Panc1 (cell line): ENCODE results near the gene ZNF48.

Experiments used
- CTCF ChIP-seq: fragments of 450-650 bp; IDR thresholded peaks from 2 replicates; pipeline ENCODE4 v1.5.1; 2017; ENCODE audit warnings: mild to moderate bottlenecking
- POLR2AphosphoS5 ChIP-seq: IDR thresholded peaks from 2 replicates; pipeline ENCODE4 v1.6.1; 2012; ENCODE audit warnings: mild to moderate bottlenecking, low read depth, low read length, moderate library complexity
- SIN3A ChIP-seq: IDR thresholded peaks from 2 replicates; pipeline ENCODE4 v1.6.1; 2012; ENCODE audit warnings: low read depth, mild to moderate bottlenecking, low read length, moderate library complexity, borderline replicate concordance; ENCODE audit not compliant: insufficient read depth
- TF ChIP-seq, protein P1 (sequence below), 2 experiments: IDR thresholded peaks; 2 replicates each; pipeline ENCODE4 v1.6.1; 2011 to 2012; ENCODE audit warnings: low read depth in 2 of 2, control low read depth in 1 of 2, low read length in 1 of 2, mild to moderate bottlenecking in 1 of 2, moderate library complexity in 1 of 2; ENCODE audit not compliant: insufficient read depth in 1 of 2

DNA sequence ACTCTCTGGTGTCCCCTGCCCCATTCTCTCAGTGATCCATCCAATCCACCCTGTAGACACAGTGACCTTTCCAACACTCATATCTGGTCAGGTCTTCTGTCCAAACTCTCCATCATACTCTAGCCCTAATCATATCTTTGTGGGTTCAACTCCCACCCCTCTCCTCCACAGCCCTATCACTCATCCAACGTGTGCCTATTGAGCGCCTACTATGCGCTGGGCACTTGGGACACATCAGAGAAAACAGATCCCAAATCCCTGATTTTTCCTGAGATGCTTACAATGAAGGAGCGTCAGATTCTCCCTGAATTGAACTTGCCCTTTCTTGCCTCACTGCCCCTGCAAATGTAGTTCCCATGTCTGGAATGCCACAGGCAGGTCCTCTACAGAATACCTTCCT lies 32.8 kb downstream of the ZNF48 start:
- TF ChIP-seq CTCF (no peak), POLR2AphosphoS5 (no peak), SIN3A (no peak)
- TF ChIP-seq, protein P1, sequence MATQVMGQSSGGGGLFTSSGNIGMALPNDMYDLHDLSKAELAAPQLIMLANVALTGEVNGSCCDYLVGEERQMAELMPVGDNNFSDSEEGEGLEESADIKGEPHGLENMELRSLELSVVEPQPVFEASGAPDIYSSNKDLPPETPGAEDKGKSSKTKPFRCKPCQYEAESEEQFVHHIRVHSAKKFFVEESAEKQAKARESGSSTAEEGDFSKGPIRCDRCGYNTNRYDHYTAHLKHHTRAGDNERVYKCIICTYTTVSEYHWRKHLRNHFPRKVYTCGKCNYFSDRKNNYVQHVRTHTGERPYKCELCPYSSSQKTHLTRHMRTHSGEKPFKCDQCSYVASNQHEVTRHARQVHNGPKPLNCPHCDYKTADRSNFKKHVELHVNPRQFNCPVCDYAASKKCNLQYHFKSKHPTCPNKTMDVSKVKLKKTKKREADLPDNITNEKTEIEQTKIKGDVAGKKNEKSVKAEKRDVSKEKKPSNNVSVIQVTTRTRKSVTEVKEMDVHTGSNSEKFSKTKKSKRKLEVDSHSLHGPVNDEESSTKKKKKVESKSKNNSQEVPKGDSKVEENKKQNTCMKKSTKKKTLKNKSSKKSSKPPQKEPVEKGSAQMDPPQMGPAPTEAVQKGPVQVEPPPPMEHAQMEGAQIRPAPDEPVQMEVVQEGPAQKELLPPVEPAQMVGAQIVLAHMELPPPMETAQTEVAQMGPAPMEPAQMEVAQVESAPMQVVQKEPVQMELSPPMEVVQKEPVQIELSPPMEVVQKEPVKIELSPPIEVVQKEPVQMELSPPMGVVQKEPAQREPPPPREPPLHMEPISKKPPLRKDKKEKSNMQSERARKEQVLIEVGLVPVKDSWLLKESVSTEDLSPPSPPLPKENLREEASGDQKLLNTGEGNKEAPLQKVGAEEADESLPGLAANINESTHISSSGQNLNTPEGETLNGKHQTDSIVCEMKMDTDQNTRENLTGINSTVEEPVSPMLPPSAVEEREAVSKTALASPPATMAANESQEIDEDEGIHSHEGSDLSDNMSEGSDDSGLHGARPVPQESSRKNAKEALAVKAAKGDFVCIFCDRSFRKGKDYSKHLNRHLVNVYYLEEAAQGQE (IDR thresholded peaks at IDR 0.05; ENCODE audit: insufficient read depth in 1 of 2, low read depth in 2 of 2, low read length in 1 of 2), result no peak
